CD4-positive, alpha-beta T cell treated with Interleukin-15 for 4 hours (primary cell): ENCODE data around the gene ATXN1L.
"Not testable (repeated sequence)": the region's sequence is repeated elsewhere in the genome, so short reads cannot be mapped to it uniquely, and the experiment has no call there.

Source experiments
- DNase-seq: peaks from one replicate; pipeline ENCODE4 v3.0.0-alpha.2; 2020; ENCODE audit warnings: low spot score

ATXN1L gene

GRCh38 chr16:71894921-71895678 is 49.3 kb downstream of the ATXN1L start, which contains the start of gene IST1:
Gene IST1, plus strand, starts transcription at chr16:71895531. Its CDS starts 20,110 bp downstream, at chr16:71915641.
- peak; percentile 98 for DNase-seq

- peak; percentile 19 for DNase-seq
Observed at GRCh38 chr16:71895679-71896365, 50.0 kb downstream of the ATXN1L start.

- no peak for DNase-seq
Observed at GRCh38 chr16:71896764-71897368, 51.1 kb downstream of the ATXN1L start.

GRCh38 chr16:71899171-71899570 is 53.4 kb downstream of the ATXN1L start:
- DNase-seq = no peak

- no peak for DNase-seq
Observed at GRCh38 chr16:71902656-71903365, 57.0 kb downstream of the ATXN1L start.

GRCh38 chr16:71903608-71904007 is 57.8 kb downstream of the ATXN1L start:
- DNase-seq = no peak

- DNase-seq = no peak
Observed at GRCh38 chr16:71904239-71904638, 58.5 kb downstream of the ATXN1L start.

GRCh38 chr16:71905765-71906164 is 60.0 kb downstream of the ATXN1L start:
- not testable (repeated sequence) for DNase-seq
